Osteocyte (in vitro differentiated cells): ENCODE data around the gene UNC119B. TPM values are rescaled to one million over a fixed set of nuclear protein-coding genes. Genes with fewer than 3 reads are reported as not detected.
A peak's percentile ranks its signal among the peaks of the same experiment; 100 is the strongest.

ENCODE experiments used
- DNase-seq: peaks from one replicate; pipeline ENCODE4 v3.0.0; 2021; ENCODE audit warnings: mixed read lengths; ENCODE audit not compliant: unreplicated experiment; ENCODE audit errors: extremely low spot score
- H3K27ac Mint-ChIP-seq: one replicate; pipeline ENCODE4 v1.8.0; 2021; ENCODE audit warnings: mild to moderate bottlenecking, mixed read lengths; ENCODE audit not compliant: unreplicated experiment
- H3K27me3 Mint-ChIP-seq: one replicate; pipeline ENCODE4 v1.8.0; 2021; ENCODE audit warnings: mixed read lengths; ENCODE audit not compliant: unreplicated experiment
- H3K36me3 Mint-ChIP-seq: one replicate; pipeline ENCODE4 v1.8.0; 2021; ENCODE audit warnings: mixed read lengths; ENCODE audit not compliant: unreplicated experiment
- H3K4me1 Mint-ChIP-seq: one replicate; pipeline ENCODE4 v1.8.0; 2021; ENCODE audit warnings: mixed read lengths; ENCODE audit not compliant: unreplicated experiment
- H3K4me3 Mint-ChIP-seq: one replicate; pipeline ENCODE4 v1.8.0; 2021; ENCODE audit warnings: mild to moderate bottlenecking, moderate library complexity, mixed read lengths; ENCODE audit not compliant: unreplicated experiment
- H3K9me3 Mint-ChIP-seq: one replicate; pipeline ENCODE4 v1.8.0; 2021; ENCODE audit warnings: mixed read lengths; ENCODE audit not compliant: unreplicated experiment
- total RNA-seq: library from RNA; stranded (reverse); gene quantifications from 2 replicates; pipeline ENCODE4 v1.2.1, GENCODE V29; 2021
- TF ChIP-seq, protein P1 (sequence below): fragments of 200-600 bp; sonication (generic); IDR thresholded peaks from 2 replicates; pipeline ENCODE4 v1.5.0; 2021; ENCODE audit warnings: antibody characterized with exemption, mild to moderate bottlenecking, moderate library complexity

The UNC119B gene
- total RNA-seq, 1 donor from 2014 or later = 27.9 TPM

DNA sequence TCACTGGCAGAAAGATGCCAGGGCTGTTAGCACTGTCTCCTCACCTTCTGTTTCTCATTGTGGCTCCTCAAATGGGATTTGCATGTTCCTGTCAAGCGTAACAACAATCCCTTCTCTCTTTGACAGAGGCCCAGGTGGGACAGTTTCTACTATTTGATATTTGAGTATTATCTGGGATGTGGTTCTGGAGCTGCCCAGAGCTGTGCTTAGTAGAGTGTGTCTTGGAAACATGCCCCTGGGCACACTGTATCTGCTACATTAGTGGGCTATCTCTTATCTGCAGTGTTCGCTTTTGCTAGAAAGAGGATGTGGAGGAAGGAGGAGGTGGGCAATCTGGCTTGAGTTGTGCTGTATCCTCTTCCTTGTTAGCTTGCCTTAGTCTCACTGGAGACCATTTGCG lies 11.6 kb downstream of the UNC119B start:
- DNase-seq = no peak
- no peaks in the 10 kb centered on the region for H3K9me3 Mint-ChIP-seq
- peaks cover 19% of the 10 kb centered on the region for H3K4me1 Mint-ChIP-seq
- H3K27ac Mint-ChIP-seq = no peak overlapping the region
- no peaks in the 10 kb centered on the region for H3K27me3 Mint-ChIP-seq
- no peak overlapping the region for H3K4me3 Mint-ChIP-seq
- TF ChIP-seq, protein P1, sequence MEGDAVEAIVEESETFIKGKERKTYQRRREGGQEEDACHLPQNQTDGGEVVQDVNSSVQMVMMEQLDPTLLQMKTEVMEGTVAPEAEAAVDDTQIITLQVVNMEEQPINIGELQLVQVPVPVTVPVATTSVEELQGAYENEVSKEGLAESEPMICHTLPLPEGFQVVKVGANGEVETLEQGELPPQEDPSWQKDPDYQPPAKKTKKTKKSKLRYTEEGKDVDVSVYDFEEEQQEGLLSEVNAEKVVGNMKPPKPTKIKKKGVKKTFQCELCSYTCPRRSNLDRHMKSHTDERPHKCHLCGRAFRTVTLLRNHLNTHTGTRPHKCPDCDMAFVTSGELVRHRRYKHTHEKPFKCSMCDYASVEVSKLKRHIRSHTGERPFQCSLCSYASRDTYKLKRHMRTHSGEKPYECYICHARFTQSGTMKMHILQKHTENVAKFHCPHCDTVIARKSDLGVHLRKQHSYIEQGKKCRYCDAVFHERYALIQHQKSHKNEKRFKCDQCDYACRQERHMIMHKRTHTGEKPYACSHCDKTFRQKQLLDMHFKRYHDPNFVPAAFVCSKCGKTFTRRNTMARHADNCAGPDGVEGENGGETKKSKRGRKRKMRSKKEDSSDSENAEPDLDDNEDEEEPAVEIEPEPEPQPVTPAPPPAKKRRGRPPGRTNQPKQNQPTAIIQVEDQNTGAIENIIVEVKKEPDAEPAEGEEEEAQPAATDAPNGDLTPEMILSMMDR = no peak
- H3K36me3 Mint-ChIP-seq = peaks cover 35% of the 10 kb centered on the region

DNA sequence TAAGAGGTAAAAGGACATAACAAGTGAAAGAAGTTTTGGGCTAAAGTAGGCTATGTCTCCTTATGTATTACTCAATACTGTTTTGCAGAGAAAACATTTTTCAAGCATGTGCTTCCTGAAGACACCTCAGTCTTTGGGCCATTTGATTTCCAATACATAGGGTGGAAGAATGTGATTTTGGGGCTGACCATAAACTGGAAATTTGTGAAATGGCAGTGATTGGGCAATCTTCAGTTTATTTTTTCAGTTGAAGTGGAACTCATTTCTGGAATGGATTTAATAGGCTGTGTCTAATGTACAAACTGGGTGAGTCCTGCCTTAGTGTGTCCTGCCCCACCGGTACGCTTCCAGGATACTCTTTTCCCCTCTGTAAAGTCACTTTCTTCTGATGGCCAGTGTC lies 12.5 kb downstream of the UNC119B start:
- Mint-ChIP-seq H3K9me3 (no peaks in the 10 kb centered on the region), H3K27me3 (no peaks in the 10 kb centered on the region), H3K4me1 (peaks cover 19% of the 10 kb centered on the region), H3K4me3 (no peak overlapping the region), H3K27ac (no peak overlapping the region), H3K36me3 (peaks cover 35% of the 10 kb centered on the region)
- TF ChIP-seq, protein P1 = no peak
- DNase-seq = no peak

DNA sequence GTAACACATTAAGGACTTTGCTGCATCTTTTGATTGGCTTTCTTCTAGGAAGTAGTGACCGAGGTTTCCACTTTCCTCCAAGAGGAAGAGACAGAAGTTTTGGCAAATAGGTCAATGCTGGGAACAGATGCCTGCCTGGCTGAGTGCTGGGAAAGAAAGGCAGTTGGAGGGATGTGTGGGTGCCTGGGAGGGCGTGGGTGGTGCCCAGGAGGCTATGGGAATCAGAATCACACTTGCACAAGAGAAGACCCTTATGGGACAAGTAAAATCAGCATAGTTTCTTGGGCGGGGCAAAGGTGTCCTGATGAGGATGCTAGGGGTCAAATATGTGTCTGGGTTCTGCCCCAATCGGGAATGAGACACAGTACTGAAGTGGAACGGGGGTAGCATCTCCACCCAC lies 14.5 kb downstream of the UNC119B start:
- TF ChIP-seq, protein P1 = no peak
- peak overlapping the region; percentile 66 for H3K27ac Mint-ChIP-seq
- peak overlapping the region; percentile 82 for H3K4me3 Mint-ChIP-seq
- peaks cover 19% of the 10 kb centered on the region for H3K4me1 Mint-ChIP-seq
- H3K27me3 Mint-ChIP-seq = no peaks in the 10 kb centered on the region
- H3K36me3 Mint-ChIP-seq = peaks cover 22% of the 10 kb centered on the region
- DNase-seq = no peak
- no peaks in the 10 kb centered on the region for H3K9me3 Mint-ChIP-seq

DNA sequence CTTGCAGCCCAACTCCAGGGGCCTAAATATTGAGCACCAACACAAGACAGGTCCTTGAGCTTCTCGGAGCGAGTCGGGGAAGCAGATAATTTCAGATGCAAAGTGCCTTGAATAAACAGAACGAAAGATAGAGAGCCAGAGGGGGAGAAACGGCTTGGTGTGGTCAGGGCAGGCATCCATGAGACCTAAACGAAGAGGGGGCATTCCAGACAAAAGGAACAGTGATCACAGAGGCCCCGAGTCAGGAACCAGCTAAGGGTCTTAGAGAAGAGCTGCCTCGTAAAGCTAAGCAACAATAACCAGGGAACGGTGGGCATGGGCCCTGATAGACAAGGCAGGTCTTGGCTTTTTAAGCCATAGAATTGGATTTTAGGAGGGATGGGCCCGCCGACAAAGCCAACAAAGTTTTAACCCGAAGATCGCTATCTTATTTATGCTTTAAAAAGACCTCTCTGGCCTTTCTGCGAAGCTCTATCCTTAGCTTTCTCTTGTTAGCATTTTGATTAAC lies 14.9 kb downstream of the UNC119B start:
- Mint-ChIP-seq H3K27me3 (no peaks in the 10 kb centered on the region), H3K27ac (peak overlapping the region; percentile 66), H3K9me3 (no peaks in the 10 kb centered on the region), H3K4me3 (peak overlapping the region; percentile 82), H3K4me1 (peaks cover 18% of the 10 kb centered on the region), H3K36me3 (peaks cover 19% of the 10 kb centered on the region)
- TF ChIP-seq, protein P1 = no peak
- DNase-seq = no peak

DNA sequence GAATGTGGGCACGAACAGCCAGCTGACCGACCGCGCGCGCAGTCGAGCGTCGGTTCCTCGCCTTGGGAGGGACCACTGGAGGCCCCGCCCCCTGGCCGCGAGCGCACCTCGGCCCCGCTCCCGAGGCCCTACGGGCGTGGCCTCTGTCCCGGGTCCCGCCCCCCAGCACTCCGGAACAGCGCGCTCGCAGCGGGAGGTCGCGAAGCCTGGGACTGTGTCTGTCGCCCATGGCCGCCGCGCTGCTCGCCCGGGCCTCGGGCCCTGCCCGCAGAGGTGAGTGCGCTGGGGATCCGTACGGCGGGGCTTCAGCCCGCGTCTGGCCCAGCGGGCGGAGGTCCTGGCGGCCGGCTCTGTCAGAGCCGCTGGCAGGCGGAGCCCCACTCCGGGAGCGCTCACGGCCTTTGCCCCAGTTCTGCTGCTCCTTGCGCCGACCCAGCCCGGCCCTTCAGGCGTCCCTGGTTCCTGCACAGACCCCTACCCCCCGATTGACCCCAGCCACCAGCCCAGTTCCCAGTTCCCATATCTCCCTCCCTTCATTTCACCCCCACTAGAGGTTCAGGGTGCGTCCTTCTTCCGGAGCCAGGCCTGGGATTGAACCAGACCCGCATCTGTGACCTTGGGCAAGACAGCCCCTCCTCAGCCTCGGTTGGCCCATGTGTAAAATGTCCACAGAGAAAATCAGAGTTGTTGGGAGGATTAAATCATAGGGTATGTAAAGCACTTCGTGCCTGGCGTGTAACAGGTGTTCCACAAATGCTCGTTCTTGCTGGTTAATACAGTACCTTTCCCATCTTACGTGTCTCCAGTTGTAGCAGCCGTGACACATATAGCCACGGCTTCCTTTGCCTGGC lies 15.6 kb downstream of the UNC119B start, which contains the start of gene ACADS:
Gene ACADS, plus strand, starts transcription at position 168 of the 851 bp plus-strand sequence. Its CDS starts 60 bp downstream, at position 228.
- Mint-ChIP-seq H3K4me1 (peaks cover 17% of the 10 kb centered on the region), H3K27me3 (no peaks in the 10 kb centered on the region), H3K27ac (peak within 1 kb of the TSS; percentile 66), H3K4me3 (peak within 1 kb of the TSS; percentile 82), H3K36me3 (peaks cover 16% of the 10 kb centered on the region), H3K9me3 (no peaks in the 10 kb centered on the region)
- peak; percentile 92 for DNase-seq
- TF ChIP-seq, protein P1 = no peak
